ENCODE measurements around the gene BRF1. TPM values are rescaled to one million over a fixed set of nuclear protein-coding genes. Genes with fewer than 3 reads are reported as not detected.

The BRF1 gene
- total RNA-seq, 1 experiment from 2014 or later = 26.4 TPM

DNA sequence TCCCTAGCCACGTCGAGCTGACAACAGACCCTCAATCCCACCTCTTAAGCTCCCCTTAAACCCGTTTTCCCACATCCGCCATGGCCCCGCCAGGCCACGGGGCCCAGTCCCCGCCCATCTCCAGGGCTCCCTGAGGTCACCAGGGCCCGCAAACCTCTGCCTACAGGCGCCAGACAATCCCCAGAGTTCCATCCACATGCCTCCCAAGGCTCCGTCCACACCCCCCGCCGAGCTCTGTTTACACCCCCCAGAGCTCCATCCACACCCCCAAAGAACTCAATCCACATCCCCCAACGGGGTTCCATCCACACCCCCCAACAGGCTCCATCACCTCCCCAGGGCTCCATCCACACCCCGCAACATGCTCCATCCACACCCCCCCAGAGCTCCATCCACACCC, 141.5 kb downstream of the BRF1 start:
- H3K27ac Mint-ChIP-seq = no peak overlapping the region
- H3K4me1 Mint-ChIP-seq = no peaks in the 10 kb centered on the region; the same call in 1 of the 2 replicates
- H3K36me3 Mint-ChIP-seq = no peaks in the 10 kb centered on the region
- H3K4me3 Mint-ChIP-seq = no peak overlapping the region
- H3K9me3 Mint-ChIP-seq = no peaks in the 10 kb centered on the region
- ATAC-seq (no peak), DNase-seq (ENCODE audit: low spot score) (no peak)
- no peak for TF ChIP-seq ELF4 (CRISPR knock-in tag; IDR thresholded peaks at IDR 0.05; ENCODE audit: low read depth)
- TF ChIP-seq, protein P1, sequence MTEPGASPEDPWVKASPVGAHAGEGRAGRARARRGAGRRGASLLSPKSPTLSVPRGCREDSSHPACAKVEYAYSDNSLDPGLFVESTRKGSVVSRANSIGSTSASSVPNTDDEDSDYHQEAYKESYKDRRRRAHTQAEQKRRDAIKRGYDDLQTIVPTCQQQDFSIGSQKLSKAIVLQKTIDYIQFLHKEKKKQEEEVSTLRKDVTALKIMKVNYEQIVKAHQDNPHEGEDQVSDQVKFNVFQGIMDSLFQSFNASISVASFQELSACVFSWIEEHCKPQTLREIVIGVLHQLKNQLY (CRISPR knock-in tag; IDR thresholded peaks at IDR 0.05) = no peak
- no peak for TF ChIP-seq ESRRA (CRISPR knock-in tag; IDR thresholded peaks at IDR 0.05; ENCODE audit: borderline replicate concordance)
- TF ChIP-seq, protein P2, sequence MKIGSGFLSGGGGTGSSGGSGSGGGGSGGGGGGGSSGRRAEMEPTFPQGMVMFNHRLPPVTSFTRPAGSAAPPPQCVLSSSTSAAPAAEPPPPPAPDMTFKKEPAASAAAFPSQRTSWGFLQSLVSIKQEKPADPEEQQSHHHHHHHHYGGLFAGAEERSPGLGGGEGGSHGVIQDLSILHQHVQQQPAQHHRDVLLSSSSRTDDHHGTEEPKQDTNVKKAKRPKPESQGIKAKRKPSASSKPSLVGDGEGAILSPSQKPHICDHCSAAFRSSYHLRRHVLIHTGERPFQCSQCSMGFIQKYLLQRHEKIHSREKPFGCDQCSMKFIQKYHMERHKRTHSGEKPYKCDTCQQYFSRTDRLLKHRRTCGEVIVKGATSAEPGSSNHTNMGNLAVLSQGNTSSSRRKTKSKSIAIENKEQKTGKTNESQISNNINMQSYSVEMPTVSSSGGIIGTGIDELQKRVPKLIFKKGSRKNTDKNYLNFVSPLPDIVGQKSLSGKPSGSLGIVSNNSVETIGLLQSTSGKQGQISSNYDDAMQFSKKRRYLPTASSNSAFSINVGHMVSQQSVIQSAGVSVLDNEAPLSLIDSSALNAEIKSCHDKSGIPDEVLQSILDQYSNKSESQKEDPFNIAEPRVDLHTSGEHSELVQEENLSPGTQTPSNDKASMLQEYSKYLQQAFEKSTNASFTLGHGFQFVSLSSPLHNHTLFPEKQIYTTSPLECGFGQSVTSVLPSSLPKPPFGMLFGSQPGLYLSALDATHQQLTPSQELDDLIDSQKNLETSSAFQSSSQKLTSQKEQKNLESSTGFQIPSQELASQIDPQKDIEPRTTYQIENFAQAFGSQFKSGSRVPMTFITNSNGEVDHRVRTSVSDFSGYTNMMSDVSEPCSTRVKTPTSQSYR (CRISPR knock-in tag; IDR thresholded peaks at IDR 0.05) = no peak
- TF ChIP-seq NR2C2 (CRISPR knock-in tag; IDR thresholded peaks at IDR 0.05) = no peak
- ChIA-PET CTCF (interaction anchor here (0.8 kb wide), 1 partner anchor 22 kb away, joined by 8 read pairs; no protein-coding TSS in a partner anchor), POLR2A (no interaction called here)
- H3K27me3 Mint-ChIP-seq (ENCODE audit: low read depth) = no peaks in the 10 kb centered on the region

Other genes starting within 250 kb of the BRF1 start
- 0.09 to 0.13 TPM in 2 of 3 replicates, not detected in the other for gene GPR132, start 235.6 kb downstream of the BRF1 start, total RNA-seq (2021)
- gene JAG2, start 132.2 kb downstream of the BRF1 start, total RNA-seq (2021) = 10.6 to 12.2 TPM (median 11.8 TPM) in 3 replicates
- gene NUDT14, start 119.7 kb downstream of the BRF1 start, total RNA-seq (2021) = 35.4 to 56.2 TPM (median 51.3 TPM) in 3 replicates
- 7.8 to 10.0 TPM (median 8.3 TPM) in 3 replicates for gene BTBD6, start 52.5 kb downstream of the BRF1 start, total RNA-seq (2021)
- gene PACS2, start 13.7 kb upstream of the BRF1 start, total RNA-seq (2021) = 90.7 to 100 TPM (median 98.0 TPM) in 3 replicates
- gene TEX22, start 97.5 kb upstream of the BRF1 start, total RNA-seq (2021) = 0.55 to 2.2 TPM (median 0.87 TPM) in 3 replicates
- gene MTA1, start 118.8 kb upstream of the BRF1 start, total RNA-seq (2021) = 248 to 279 TPM (median 251 TPM) in 3 replicates
- gene CRIP2, start 173.8 kb upstream of the BRF1 start, total RNA-seq (2021) = 4.6 to 5.4 TPM (median 5.0 TPM) in 3 replicates
- gene CRIP1, start 185.9 kb upstream of the BRF1 start, total RNA-seq (2021) = 4.8 to 9.0 TPM (median 5.8 TPM) in 3 replicates
- 16.4 to 17.9 TPM (median 16.7 TPM) in 3 replicates for gene TEDC1, start 190.2 kb upstream of the BRF1 start, total RNA-seq (2021)
- gene TMEM121, start 225.6 kb upstream of the BRF1 start, total RNA-seq (2021) = 0.81 to 1.9 TPM (median 1.5 TPM) in 3 replicates

All from WTC11 (cell line).